HG02571 (cell line): Measurements from ENCODE around the gene DCLRE1B.
A peak's percentile ranks its signal among the peaks of the same experiment; 100 is the strongest.

Experiments
- ATAC-seq: cut with Tn5 transposase; IDR thresholded peaks from one replicate; pipeline ENCODE4 v1.9.1; 2021; ENCODE audit warnings: mild to moderate bottlenecking, moderate library complexity; ENCODE audit not compliant: unreplicated experiment

DCLRE1B gene

GRCh38 chr1:113904674-113905434, at the start of gene DCLRE1B, which contains the start of gene AP4B1:
TSS of gene DCLRE1B (plus strand) at chr1:113905326. CDS start at chr1:113905587, 261 bp downstream.
TSS of gene AP4B1 (minus strand) at chr1:113904799. CDS start at chr1:113904717, 82 bp downstream.
- peak; percentile 89 for ATAC-seq

DNA sequence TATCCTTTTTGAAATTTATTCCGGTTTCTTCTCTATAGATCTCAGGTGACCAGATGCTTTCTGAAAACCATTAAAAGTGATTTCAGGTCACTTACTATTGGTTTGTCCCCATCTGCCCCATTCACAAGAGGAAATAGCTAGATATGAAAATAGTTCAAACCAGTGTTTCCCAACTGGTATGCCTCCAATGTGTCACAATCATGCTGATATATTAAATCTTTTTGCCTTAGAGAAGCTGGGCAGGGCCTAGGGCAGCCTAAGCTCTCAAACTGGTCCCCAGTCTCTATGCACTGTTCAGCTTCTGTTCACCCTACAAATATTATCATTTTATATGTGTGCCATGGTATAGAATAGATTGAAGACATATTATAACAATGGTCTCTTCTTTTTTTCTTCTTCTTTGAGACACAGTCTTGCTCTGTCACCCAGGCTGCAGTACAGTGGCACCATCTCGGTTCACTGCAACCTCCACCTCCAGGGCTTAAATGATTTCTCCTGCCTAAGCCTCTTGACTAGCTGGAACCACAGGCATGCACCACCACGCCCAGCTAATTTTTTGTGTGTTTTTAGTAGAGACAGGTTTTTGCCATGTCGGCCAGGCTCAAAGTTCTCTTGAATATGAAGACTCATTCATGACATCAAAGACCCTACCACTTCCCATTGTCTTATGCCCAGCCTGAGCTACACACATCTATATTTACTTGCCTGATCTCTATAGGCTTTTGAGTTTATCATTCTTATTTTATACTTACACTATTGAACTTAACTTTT, 49.3 kb upstream of the DCLRE1B start:
- ATAC-seq, result no peak

- no peak for ATAC-seq
Measured at GRCh38 chr1:113856401-113856790, 48.7 kb upstream of the DCLRE1B start.

GRCh38 chr1:113857776-113858175, 47.4 kb upstream of the DCLRE1B start:
- ATAC-seq, result no peak

DNA sequence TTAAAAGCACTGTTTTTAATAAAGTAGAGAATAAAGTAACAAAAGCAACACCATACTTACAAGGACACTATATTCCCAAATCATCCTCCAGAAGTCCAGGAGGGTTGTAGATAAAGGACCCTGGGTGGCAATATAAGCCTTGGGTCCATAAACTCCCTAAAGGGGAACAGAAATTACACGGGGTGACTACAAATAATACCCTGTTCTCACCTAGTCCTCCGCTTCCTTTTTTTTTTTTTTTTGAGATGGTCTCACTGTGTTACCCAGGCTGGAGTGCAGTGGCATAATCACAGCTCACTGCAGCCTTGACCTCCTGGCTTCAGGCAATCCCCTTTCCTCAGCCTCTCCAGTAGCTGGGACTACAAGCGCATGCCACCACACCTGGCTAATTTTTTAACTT, 46.7 kb upstream of the DCLRE1B start:
- no peak for ATAC-seq

DNA sequence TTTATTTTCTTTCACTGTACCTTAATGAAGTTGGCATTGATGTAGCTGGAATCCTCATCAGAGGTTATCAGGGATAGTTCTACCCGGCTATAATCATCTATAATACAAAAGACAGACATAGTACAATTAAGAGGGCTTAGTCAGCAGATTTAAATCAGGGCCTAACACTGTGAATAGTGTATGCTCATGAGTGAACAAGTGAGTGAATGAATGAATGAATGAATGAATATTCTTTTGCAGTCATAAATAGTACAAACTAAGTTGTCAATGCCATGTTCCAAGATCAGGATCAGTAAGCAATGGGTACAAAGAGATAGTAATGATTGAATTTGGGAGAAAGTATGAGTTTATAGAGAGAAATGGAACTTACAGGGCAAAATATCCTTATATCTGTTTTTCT, 46.1 kb upstream of the DCLRE1B start:
- no peak for ATAC-seq

- peak; percentile 91 for ATAC-seq
Measured at GRCh38 chr1:113859478-113860175, 45.5 kb upstream of the DCLRE1B start.

DNA sequence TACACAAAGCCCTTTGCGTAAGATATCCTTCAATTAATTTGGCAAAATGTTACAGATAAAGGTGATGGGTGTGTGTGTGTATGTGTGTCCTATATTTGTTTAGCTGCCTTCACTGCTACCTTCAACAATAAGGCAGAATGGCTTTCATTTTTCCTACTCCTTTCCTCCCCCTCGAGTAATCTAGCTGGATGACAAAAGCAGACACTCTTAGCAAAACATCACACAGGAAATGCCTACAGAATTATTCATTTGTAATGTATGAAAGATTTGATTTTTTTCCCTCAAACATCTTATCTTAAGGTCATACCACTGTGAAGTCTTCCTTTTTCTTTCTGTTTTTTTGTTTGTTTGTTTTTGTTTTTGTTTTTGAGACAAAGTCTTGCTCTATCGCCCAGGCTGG, 44.2 kb upstream of the DCLRE1B start:
- ATAC-seq, result no peak

- ATAC-seq, result no peak
Measured at GRCh38 chr1:113861641-113862040, 43.5 kb upstream of the DCLRE1B start.

DNA sequence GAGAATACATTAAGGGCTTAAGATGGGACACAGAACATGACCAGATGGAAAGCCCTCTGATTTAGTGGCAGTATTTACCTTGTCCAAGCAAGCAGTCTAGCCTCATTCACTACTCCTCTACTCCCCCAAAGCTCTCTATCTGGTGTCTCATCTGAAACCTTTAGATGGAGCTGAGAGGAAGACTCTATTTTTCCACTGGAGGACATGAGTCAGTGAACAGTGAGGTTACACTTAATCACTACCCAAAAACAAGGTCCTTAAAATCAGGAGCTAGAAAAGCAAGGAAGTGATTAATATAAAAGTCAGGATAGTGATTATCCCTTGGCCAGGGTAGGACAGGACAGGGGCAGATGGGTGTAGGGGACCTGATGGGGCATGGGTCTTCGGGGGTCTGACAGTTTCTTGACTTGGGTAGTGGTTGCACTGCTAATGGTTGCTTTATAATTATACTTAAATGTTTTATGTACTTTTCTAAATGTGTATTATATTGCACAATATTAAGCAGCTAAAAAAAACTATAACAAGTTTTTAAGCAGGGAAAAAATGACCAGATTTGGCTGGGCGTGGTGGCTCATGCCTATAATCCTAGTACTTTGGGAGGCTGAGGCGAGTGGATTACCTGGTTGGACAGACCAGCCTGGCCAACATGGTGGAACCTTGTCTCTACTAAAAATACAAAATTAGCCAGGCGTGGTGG, 36.6 kb upstream of the DCLRE1B start:
- ATAC-seq, result no peak

DNA sequence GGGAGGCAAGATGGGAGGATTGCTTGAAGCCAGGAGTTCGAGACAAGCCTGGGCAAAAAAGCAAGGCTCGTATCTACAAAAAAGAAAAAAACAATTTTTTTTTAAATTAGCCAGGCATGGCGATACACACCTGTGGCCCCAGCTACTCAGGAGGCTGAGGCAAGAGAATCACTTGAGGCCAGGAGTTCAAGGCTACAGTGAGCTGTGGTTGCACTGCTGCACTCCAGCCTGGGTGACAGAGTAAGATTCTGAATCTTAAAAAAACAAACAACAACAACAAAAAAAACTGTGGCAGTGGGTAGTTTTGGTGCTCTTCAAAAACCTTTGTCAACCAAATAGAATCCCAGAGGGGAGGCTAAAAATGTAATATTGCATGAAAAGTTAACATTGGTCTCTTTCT, 34.3 kb upstream of the DCLRE1B start:
- ATAC-seq, result no peak

DNA sequence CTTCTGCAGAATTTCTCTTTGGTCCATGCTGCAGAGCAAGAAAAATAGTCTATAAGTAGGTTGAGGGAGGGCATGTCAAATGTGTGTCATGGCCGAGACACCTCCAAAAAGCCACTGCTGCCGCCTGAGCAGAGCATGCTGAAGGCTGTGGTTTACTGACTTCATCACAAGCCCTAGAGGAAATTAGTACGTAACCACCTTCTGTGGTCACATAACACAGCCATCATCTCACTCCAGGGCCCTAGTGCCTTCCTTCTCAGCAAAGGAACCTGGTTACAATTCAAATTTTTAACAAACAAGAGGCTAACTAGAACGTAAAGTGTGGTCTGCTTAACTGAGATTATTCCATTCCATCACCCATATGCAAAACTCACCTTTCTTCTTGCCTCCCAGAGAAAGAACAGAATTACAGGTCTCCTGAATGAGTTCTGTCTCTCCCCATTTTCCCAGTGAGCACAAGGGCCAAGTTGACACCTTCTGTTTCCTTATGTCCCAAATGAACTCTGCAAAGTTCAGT, 33.5 kb upstream of the DCLRE1B start, which contains the start of gene PTPN22:
Gene PTPN22, minus strand, starts transcription at position 116 of the 517 bp plus-strand sequence.
- ATAC-seq, result peak; percentile 95

DNA sequence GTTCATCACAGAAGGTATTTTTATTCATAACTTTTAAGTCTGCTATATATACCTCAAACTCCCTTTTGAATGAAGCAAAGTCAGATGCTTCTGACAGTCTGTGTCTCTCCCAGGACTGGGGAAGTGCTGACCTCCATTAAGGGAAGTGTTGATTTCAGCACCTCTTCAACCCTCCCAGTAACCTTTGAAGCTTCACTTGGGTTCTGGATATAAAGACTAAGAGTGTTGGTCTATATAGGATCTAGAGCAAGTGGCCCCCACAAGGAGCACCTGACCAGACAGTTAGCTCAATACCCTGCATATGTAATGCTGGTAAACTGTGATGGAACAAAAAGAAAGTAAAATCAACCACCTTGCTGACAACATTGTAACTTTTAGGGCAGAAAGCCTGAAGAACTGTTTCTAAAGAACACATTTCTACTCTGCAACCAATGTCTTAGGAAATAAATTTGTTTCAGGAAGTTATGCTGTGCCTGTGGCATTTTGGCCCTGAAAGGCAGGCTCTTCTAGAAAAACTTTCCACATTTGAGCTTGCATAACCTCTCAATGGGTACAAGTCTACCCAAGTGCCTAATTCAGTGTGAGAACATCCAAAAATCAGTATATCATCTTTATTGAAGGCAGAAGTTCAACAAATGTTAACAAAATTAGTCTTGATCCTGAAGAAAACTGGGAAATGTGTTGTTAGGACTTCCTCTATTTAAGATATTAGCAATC, 32.7 kb upstream of the DCLRE1B start:
- peak; percentile 13 for ATAC-seq

- ATAC-seq, result no peak
Measured at GRCh38 chr1:113874012-113874879, 30.9 kb upstream of the DCLRE1B start.

- ATAC-seq, result no peak
Measured at GRCh38 chr1:113875714-113876113, 29.4 kb upstream of the DCLRE1B start.

- ATAC-seq, result no peak
Measured at GRCh38 chr1:113876176-113876575, 28.9 kb upstream of the DCLRE1B start.

GRCh38 chr1:113879739-113880038, 25.4 kb upstream of the DCLRE1B start:
- ATAC-seq, result no peak

GRCh38 chr1:113881661-113882060, 23.5 kb upstream of the DCLRE1B start:
- ATAC-seq, result no peak
